Activated B cell treated with CpG ODN at 0.5 μM for 24 hours (primary cell): Measurements from ENCODE around the gene TMEM63B. TPM values are rescaled to one million over a fixed set of nuclear protein-coding genes. Genes with fewer than 3 reads are reported as not detected.

Experiments used
- ATAC-seq: fragments of 200-7000 bp; cut with Tn5 transposase; one replicate; pipeline ENCODE4 v1.10.0; 2021; ENCODE audit warnings: low read depth, mild to moderate bottlenecking, moderate library complexity
- CTCF ChIA-PET: fragments of 350-600 bp; sonication (Branson Sonifier 250); formaldehyde crosslinking; loops from one replicate; lab custom pipeline; 2021; ENCODE audit warnings: antibody characterized with exemption; lab: Charles Lee
- POLR2A ChIA-PET: fragments of 350-600 bp; sonication (Branson Sonifier 250); formaldehyde crosslinking; loops from one replicate; lab custom pipeline; 2021; ENCODE audit warnings: antibody characterized with exemption; lab: Charles Lee
- DNase-seq: peaks from one replicate; pipeline ENCODE4 v3.0.0; 2022
- H3K27ac Mint-ChIP-seq: one replicate; pipeline ENCODE4 v1.8.0; 2020; ENCODE audit warnings: mixed read lengths
- H3K27me3 Mint-ChIP-seq: one replicate; pipeline ENCODE4 v1.8.0; 2021; ENCODE audit warnings: mixed read lengths
- H3K36me3 Mint-ChIP-seq: one replicate; pipeline ENCODE4 v1.8.0; 2021; ENCODE audit warnings: low read depth, mixed read lengths
- H3K4me1 Mint-ChIP-seq: one replicate; pipeline ENCODE4 v1.8.0; 2021; ENCODE audit warnings: mixed read lengths
- H3K4me3 Mint-ChIP-seq: one replicate; pipeline ENCODE4 v1.8.0; 2020; ENCODE audit warnings: mild to moderate bottlenecking, mixed read lengths
- H3K9me3 Mint-ChIP-seq: one replicate; pipeline ENCODE4 v1.8.0; 2020; ENCODE audit warnings: mixed read lengths
- intact Hi-C: fragments of 100-400 bp; cut with micrococcal nuclease; formaldehyde crosslinking; loops from one replicate; pipeline ENCODE4 v1.15.1; 2024
- total RNA-seq: library from RNA; stranded (reverse); gene quantifications from 2 replicates; pipeline ENCODE4 v1.2.3, GENCODE V29; 2022
- TF ChIP-seq, protein P1 (sequence below): fragments of 200-600 bp; IDR thresholded peaks from one replicate; pipeline ENCODE4 v1.8.0; 2022; ENCODE audit warnings: antibody characterized with exemption, mild to moderate bottlenecking

TMEM63B gene
- total RNA-seq, 1 donor from 2014 or later, result 13.9 TPM

- CTCF ChIA-PET, result no interaction called here
- TF ChIP-seq, protein P1, sequence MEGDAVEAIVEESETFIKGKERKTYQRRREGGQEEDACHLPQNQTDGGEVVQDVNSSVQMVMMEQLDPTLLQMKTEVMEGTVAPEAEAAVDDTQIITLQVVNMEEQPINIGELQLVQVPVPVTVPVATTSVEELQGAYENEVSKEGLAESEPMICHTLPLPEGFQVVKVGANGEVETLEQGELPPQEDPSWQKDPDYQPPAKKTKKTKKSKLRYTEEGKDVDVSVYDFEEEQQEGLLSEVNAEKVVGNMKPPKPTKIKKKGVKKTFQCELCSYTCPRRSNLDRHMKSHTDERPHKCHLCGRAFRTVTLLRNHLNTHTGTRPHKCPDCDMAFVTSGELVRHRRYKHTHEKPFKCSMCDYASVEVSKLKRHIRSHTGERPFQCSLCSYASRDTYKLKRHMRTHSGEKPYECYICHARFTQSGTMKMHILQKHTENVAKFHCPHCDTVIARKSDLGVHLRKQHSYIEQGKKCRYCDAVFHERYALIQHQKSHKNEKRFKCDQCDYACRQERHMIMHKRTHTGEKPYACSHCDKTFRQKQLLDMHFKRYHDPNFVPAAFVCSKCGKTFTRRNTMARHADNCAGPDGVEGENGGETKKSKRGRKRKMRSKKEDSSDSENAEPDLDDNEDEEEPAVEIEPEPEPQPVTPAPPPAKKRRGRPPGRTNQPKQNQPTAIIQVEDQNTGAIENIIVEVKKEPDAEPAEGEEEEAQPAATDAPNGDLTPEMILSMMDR, result no peak
- intact Hi-C loops, result no loop called here
- ATAC-seq (no peak), DNase-seq (no peak)
- POLR2A ChIA-PET, result no interaction called here
- Mint-ChIP-seq H3K36me3 (peaks cover 69% of the 10 kb centered on the region), H3K27ac (no peak overlapping the region), H3K9me3 (no peaks in the 10 kb centered on the region), H3K4me1 (no peaks in the 10 kb centered on the region), H3K4me3 (no peak overlapping the region), H3K27me3 (no peaks in the 10 kb centered on the region)
Measured at GRCh38 chr6:44145839-44146238, 18.5 kb downstream of the TMEM63B start.

DNA sequence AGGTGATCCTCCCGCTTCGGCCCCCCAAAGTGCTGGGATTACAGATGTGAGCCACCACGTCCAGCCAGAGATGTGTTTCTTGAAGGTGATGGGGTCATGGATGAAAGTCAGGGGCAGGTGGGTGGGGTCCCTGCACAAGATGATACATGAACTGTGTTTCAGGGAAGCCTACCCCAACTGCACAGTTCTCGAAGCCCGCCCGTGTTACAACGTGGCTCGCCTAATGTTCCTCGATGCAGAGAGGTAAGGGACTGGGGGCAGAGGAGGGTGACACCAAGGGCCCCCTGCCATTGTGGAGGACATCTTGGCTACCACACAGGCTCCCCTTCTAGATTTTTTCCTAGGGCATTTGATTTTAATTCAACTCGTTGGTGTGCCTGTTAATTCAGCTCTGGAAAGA lies 19.3 kb downstream of the TMEM63B start:
- Mint-ChIP-seq H3K27me3 (no peaks in the 10 kb centered on the region), H3K9me3 (no peaks in the 10 kb centered on the region), H3K27ac (no peak overlapping the region), H3K36me3 (peaks cover 62% of the 10 kb centered on the region), H3K4me1 (peaks cover 4% of the 10 kb centered on the region), H3K4me3 (no peak overlapping the region)
- ChIA-PET POLR2A (interaction anchor here (0.6 kb wide), 1 partner anchor 509 kb away, joined by 4 read pairs; no protein-coding TSS in a partner anchor), CTCF (no interaction called here)
- TF ChIP-seq, protein P1, result no peak
- no peak for ATAC-seq
- intact Hi-C loops, result no loop called here
- DNase-seq, result no peak

GRCh38 chr6:44147256-44147655 lies 19.9 kb downstream of the TMEM63B start:
- H3K4me1 Mint-ChIP-seq, result peaks cover 5% of the 10 kb centered on the region
- H3K27me3 Mint-ChIP-seq, result no peaks in the 10 kb centered on the region
- intact Hi-C loops, result no loop called here
- H3K9me3 Mint-ChIP-seq, result no peaks in the 10 kb centered on the region
- ATAC-seq, result no peak
- TF ChIP-seq, protein P1, result no peak
- no peak overlapping the region for H3K4me3 Mint-ChIP-seq
- CTCF ChIA-PET, result no interaction called here
- no peak overlapping the region for H3K27ac Mint-ChIP-seq
- H3K36me3 Mint-ChIP-seq, result peaks cover 62% of the 10 kb centered on the region
- POLR2A ChIA-PET, result interaction anchor here (0.6 kb wide), 1 partner anchor 1365 kb away, joined by 3 read pairs; the partner anchor contains the start of gene BICRAL
- DNase-seq, result no peak

DNA sequence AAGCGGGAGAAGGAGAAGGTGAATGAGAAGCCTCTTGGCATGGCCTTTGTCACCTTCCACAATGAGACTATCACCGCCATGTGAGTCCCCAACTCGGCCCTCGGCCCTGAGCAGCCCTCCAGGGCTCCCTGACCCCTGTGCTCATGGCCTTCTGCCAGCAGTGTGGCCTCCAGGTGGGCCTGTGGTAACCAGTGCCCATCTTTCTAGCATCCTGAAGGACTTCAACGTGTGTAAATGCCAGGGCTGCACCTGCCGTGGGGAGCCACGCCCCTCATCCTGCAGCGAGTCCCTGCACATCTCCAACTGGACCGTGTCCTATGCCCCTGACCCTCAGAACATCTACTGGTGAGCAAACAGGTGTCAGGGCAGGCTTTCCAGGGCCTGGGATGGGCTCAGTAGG lies 21.0 kb downstream of the TMEM63B start:
- no peak overlapping the region for H3K4me3 Mint-ChIP-seq
- H3K36me3 Mint-ChIP-seq, result peaks cover 55% of the 10 kb centered on the region
- ChIA-PET POLR2A (no interaction called here), CTCF (no interaction called here)
- ATAC-seq (no peak), DNase-seq (no peak)
- TF ChIP-seq, protein P1, result no peak
- no peaks in the 10 kb centered on the region for H3K9me3 Mint-ChIP-seq
- no peaks in the 10 kb centered on the region for H3K27me3 Mint-ChIP-seq
- H3K27ac Mint-ChIP-seq, result no peak overlapping the region
- peaks cover 5% of the 10 kb centered on the region for H3K4me1 Mint-ChIP-seq
- intact Hi-C loops, result no loop called here

GRCh38 chr6:44149369-44150012 lies 22.1 kb downstream of the TMEM63B start:
- ChIA-PET CTCF (interaction anchor here (2.3 kb wide), 1 partner anchor 54 kb away, joined by 25 read pairs; no protein-coding TSS in a partner anchor), POLR2A (no interaction called here)
- TF ChIP-seq, protein P1, result no peak
- ATAC-seq (no peak), DNase-seq (no peak)
- intact Hi-C loops, result loop anchor here (2.0 to 10.0 kb wide), 2 partner anchors 23 to 425 kb away; partner anchors contain the start of genes MRPL14 and TMEM63B
- Mint-ChIP-seq H3K4me1 (peaks cover 5% of the 10 kb centered on the region), H3K9me3 (no peaks in the 10 kb centered on the region), H3K4me3 (no peak overlapping the region), H3K36me3 (peaks cover 43% of the 10 kb centered on the region), H3K27ac (no peak overlapping the region), H3K27me3 (no peaks in the 10 kb centered on the region)
